Stimulated activated memory B cell treated with anti-CD40 and anti-IgM and Interleukin-4, amounts not matched to agents 10 μg/mL and 1 μg/mL and 100 μg/mL, for 72 hours (primary cell): ENCODE data around the gene SYTL2.
A peak's percentile ranks its signal among the peaks of the same experiment; 100 is the strongest.
"Not testable (repeated sequence)": the region's sequence is repeated elsewhere in the genome, so short reads cannot be mapped to it uniquely, and the experiment has no call there.

Source experiments
- ATAC-seq: fragments of 150-1000 bp; cut with Tn5 transposase; 2 replicates; pipeline ENCODE4 v1.10.0; 2021
- H3K27ac Mint-ChIP-seq: one replicate; pipeline ENCODE4 v1.8.0; 2022; ENCODE audit warnings: mild to moderate bottlenecking, mixed read lengths
- H3K27me3 Mint-ChIP-seq: one replicate; pipeline ENCODE4 v1.8.0; 2022; ENCODE audit warnings: mixed read lengths
- H3K36me3 Mint-ChIP-seq: one replicate; pipeline ENCODE4 v1.8.0; 2022; ENCODE audit warnings: mixed read lengths
- H3K4me1 Mint-ChIP-seq: one replicate; pipeline ENCODE4 v1.8.0; 2022; ENCODE audit warnings: mixed read lengths
- H3K4me3 Mint-ChIP-seq: one replicate; pipeline ENCODE4 v1.8.0; 2022; ENCODE audit warnings: mild to moderate bottlenecking, moderate library complexity, mixed read lengths
- H3K9me3 Mint-ChIP-seq: one replicate; pipeline ENCODE4 v1.8.0; 2022; ENCODE audit warnings: mixed read lengths

The SYTL2 gene

DNA sequence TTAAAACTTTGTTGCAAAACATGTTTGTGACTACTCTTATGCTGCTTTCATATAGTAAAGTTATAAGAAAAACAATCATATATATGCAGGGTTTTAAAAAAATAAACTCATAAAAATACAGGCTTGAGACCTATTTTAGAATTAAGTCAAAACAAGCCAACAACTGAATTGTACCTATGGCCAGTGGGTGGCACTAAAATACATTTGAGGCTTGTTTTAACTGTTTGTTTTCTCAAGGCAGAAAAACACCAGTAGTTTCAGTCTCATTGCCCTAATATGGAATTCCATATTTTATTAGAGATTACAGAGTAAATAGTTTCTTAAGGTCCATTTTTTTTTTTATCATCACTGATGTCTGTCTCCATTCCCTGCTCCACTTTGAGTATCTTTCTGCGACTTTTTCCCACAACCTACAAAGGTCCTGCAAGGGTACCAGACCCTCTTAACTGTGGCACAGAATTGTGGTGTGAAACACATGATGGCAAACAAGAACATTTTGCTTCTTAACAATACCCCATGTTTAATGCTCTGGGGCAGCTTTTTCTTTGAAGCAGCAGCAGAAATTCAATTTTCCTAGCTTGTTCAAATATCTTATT lies 116.5 kb downstream of the SYTL2 start:
- H3K27ac Mint-ChIP-seq = no peak overlapping the region
- H3K36me3 Mint-ChIP-seq = no peaks in the 10 kb centered on the region

DNA sequence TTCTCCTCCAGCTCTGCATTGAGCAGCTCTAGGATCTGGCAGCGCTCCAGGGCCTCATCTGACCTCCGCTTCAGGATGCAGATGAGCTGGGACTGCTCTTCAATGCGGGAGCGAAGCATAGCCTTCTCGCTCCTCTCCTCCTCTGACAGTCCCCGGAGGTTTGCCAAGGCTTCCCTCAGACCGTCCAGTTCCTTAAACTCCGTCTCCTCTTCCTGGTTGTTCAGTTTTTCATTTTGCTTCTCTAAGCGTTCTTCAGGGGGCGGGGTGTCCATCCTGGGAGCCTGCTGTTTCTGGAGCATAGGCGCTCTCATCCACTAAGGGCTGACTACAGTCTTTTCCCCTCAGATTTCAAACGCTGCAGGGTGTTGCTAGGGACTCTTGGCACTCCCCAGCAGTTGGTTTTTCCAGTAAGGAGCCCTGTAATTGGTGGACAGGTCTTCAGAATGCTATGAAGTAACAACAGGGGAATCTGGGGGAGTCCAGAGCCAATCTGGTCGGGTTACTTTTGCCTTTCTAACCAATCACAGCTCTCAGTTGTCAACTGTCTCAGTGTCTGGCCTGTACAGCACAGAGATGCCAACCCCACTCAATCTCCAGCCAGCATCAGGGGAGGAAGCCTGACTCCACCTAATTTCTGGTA lies 125.0 kb downstream of the SYTL2 start, which contains the start of gene CCDC89:
CCDC89 (minus strand) TSS at position 376 of the 640 bp plus-strand sequence; CDS start at position 311, 65 bp downstream.
- Mint-ChIP-seq H3K27me3 (peaks cover 25% of the 10 kb centered on the region), H3K27ac (no peak within 1 kb of the TSS), H3K4me1 (peaks cover 17% of the 10 kb centered on the region), H3K4me3 (no peak within 1 kb of the TSS), H3K9me3 (no peaks in the 10 kb centered on the region), H3K36me3 (no peaks in the 10 kb centered on the region)
- no peak for ATAC-seq

More for the DNA sequence above, 116.5 kb downstream of the SYTL2 start:
- Mint-ChIP-seq H3K4me1 (peaks cover 11% of the 10 kb centered on the region), H3K4me3 (no peak overlapping the region), H3K27me3 (peaks cover 25% of the 10 kb centered on the region), H3K9me3 (no peaks in the 10 kb centered on the region)
- ATAC-seq = no peak

GRCh38 chr11:85685125-85685819 lies 125.7 kb downstream of the SYTL2 start:
- no peaks in the 10 kb centered on the region for H3K9me3 Mint-ChIP-seq
- H3K27me3 Mint-ChIP-seq = peaks cover 19% of the 10 kb centered on the region
- ATAC-seq = no peak
- H3K27ac Mint-ChIP-seq = no peak overlapping the region
- H3K4me1 Mint-ChIP-seq = peaks cover 17% of the 10 kb centered on the region
- no peaks in the 10 kb centered on the region for H3K36me3 Mint-ChIP-seq
- H3K4me3 Mint-ChIP-seq = no peak overlapping the region

DNA sequence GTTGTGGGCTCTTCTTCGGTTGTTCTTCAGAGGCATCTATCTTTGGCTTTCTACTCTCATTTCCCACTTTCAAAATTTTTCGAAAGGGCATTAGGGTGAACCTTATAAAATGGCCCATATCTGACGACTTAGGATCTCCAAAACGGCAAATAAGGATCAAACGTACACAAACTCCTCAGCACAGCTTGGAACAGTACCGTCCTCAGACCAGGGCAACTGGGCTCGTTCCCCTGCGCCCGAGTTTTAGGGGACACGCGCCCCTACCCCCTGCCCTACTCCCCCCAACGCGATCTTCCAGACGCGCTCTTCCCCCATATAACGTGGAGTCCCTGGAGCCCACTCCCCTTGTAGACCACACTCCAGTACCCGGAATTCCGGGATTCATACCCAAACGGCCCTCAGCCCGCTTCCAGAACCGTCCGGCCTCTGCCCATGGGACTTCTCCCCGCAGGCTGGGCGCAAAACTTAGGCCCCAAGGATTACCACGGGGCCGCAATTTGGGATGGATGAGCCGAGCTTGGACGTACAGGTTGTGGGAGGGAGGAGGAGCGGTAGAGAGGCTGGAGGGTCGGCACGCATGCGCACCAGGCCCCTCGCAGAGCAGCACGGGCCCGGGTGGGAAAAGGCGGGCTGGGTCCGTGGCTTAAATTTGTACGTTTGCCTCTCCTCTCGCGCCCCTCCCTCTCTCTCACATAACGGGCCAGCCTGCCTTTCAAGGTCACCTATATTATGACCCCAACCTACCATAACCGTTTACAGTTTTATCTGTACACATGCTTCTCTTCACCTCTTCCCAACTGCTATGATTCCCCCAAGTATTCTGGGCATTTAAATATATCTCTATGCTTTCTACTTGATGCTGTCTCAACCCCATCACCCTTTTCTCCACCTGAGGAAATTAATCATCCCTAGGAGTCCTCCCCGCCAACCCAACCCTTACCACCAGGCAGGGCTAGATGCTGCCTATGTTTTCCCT lies 128.3 kb downstream of the SYTL2 start:
- peak; percentile 90 for ATAC-seq
- no peaks in the 10 kb centered on the region for H3K9me3 Mint-ChIP-seq
- peak overlapping the region; percentile 90 for H3K27ac Mint-ChIP-seq
- peaks cover 17% of the 10 kb centered on the region for H3K4me1 Mint-ChIP-seq
- H3K36me3 Mint-ChIP-seq = no peaks in the 10 kb centered on the region
- H3K27me3 Mint-ChIP-seq = peaks cover 9% of the 10 kb centered on the region
- peak overlapping the region; percentile 76 for H3K4me3 Mint-ChIP-seq

DNA sequence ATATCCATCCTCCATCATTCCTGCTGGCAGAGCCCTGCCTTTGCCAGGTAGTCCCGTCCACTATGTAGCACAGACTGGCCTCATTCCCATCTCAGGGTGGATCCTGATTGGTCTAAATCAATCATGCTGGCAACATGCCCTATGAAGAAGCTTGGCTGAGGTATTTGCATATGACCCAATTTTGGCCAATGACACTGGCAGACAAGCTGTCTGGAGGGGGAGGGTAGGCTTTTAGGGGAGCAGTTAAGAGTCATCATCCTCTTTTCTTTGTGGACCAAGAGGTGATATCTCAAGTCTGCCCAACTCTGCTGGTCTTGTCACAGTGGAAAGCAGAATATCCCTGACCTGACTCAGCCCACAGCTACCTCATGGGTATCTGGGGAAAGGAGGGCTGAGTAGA lies 130.0 kb downstream of the SYTL2 start:
- Mint-ChIP-seq H3K27ac (no peak overlapping the region), H3K27me3 (peaks cover 7% of the 10 kb centered on the region), H3K9me3 (no peaks in the 10 kb centered on the region), H3K36me3 (no peaks in the 10 kb centered on the region), H3K4me1 (peaks cover 17% of the 10 kb centered on the region), H3K4me3 (no peak overlapping the region)
- no peak for ATAC-seq

GRCh38 chr11:85679576-85679975 lies 131.4 kb downstream of the SYTL2 start:
- Mint-ChIP-seq H3K27me3 (no peaks in the 10 kb centered on the region), H3K4me3 (no peak overlapping the region), H3K4me1 (peaks cover 17% of the 10 kb centered on the region)

GRCh38 chr11:85673393-85673792 lies 137.5 kb downstream of the SYTL2 start:
- Mint-ChIP-seq H3K4me1 (no peaks in the 10 kb centered on the region), H3K9me3 (peaks cover 3% of the 10 kb centered on the region), H3K4me3 (no peak overlapping the region), H3K36me3 (no peaks in the 10 kb centered on the region), H3K27ac (no peak overlapping the region), H3K27me3 (no peaks in the 10 kb centered on the region)
- ATAC-seq = no peak

More at GRCh38 chr11:85679576-85679975, 131.4 kb downstream of the SYTL2 start:
- Mint-ChIP-seq H3K27ac (no peak overlapping the region), H3K9me3 (peaks cover 3% of the 10 kb centered on the region), H3K36me3 (no peaks in the 10 kb centered on the region)
- no peak for ATAC-seq

DNA sequence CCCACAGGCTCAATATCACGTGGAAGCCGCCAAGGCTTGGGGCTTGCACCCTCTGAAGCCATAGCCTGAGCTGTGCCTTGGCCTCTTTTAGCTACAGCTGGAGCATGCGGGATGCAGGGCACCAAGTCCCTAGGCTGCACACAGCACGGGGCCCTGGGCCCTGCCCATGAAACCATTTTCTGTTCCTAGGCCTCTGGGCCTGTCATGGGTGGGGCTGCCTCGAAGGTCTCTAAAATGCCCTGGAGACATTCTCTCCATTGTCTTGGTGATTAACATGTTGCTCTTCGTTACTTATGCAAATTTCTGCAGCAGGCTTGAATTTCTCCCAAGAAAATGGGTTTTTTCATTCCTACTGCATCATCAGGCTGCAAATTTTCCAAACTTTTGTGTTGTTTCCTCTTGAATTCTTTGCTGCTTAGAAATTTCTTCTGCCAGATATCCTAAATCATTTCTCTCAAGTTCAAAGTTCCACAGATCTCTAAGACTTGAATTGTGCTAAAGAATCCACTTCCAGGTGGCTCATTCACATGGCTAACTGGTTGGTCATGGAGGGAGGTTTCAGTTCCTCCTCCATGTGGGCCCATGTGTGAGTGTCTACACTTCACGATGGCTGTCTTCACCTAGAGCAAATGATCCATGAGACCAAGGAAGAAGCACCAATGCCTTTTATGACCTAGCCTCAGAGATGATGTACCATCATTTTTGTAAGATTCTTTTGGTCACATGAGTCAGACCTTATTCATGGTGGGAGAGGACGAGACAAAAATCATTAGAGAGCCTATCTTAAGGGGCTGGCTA lies 138.6 kb downstream of the SYTL2 start:
- no peaks in the 10 kb centered on the region for H3K27me3 Mint-ChIP-seq
- no peak overlapping the region for H3K4me3 Mint-ChIP-seq
- H3K9me3 Mint-ChIP-seq = peaks cover 3% of the 10 kb centered on the region
- ATAC-seq = peak; percentile 16
- no peaks in the 10 kb centered on the region for H3K36me3 Mint-ChIP-seq
- no peak overlapping the region for H3K27ac Mint-ChIP-seq
- no peaks in the 10 kb centered on the region for H3K4me1 Mint-ChIP-seq

- ATAC-seq, H3K27ac Mint-ChIP-seq, H3K4me1 Mint-ChIP-seq, H3K9me3 Mint-ChIP-seq, H3K36me3 Mint-ChIP-seq, H3K27me3 Mint-ChIP-seq, H3K4me3 Mint-ChIP-seq: not testable (repeated sequence)
Measured at GRCh38 chr11:85670949-85671663, 139.8 kb downstream of the SYTL2 start.

DNA sequence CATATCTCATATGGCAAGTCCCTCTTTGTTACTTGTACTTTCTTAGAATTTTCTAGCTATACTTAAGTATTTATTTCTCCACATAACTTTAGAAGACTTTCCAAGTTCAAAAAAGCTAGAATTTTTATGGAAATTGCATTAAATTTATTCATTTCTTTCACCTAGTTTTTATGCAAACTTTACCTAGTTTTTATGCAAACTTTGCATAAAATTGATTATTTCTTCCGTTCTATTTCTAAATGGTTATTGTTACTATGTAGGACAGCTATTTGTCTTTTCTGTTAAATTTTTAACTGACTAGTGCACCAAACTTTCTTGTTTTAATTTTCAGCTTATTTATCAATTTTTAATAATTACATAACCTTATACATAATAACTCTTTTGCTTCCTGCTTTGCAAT lies 142.8 kb downstream of the SYTL2 start:
- no peaks in the 10 kb centered on the region for H3K27me3 Mint-ChIP-seq
- H3K4me3 Mint-ChIP-seq = no peak overlapping the region
- no peak overlapping the region for H3K27ac Mint-ChIP-seq
- no peaks in the 10 kb centered on the region for H3K9me3 Mint-ChIP-seq
- ATAC-seq = no peak
- H3K36me3 Mint-ChIP-seq = peaks cover 12% of the 10 kb centered on the region
- H3K4me1 Mint-ChIP-seq = peaks cover 14% of the 10 kb centered on the region

GRCh38 chr11:85666687-85667086 lies 144.3 kb downstream of the SYTL2 start:
- Mint-ChIP-seq H3K9me3 (no peaks in the 10 kb centered on the region), H3K27ac (no peak overlapping the region), H3K27me3 (no peaks in the 10 kb centered on the region), H3K36me3 (peaks cover 16% of the 10 kb centered on the region), H3K4me1 (peaks cover 19% of the 10 kb centered on the region), H3K4me3 (no peak overlapping the region)
- no peak for ATAC-seq

- H3K9me3 Mint-ChIP-seq = no peaks in the 10 kb centered on the region
- peak overlapping the region; percentile 91 for H3K27ac Mint-ChIP-seq
- peaks cover 24% of the 10 kb centered on the region for H3K36me3 Mint-ChIP-seq
- no peak for ATAC-seq
- H3K4me1 Mint-ChIP-seq = peaks cover 26% of the 10 kb centered on the region
- H3K4me3 Mint-ChIP-seq = no peak overlapping the region
- no peaks in the 10 kb centered on the region for H3K27me3 Mint-ChIP-seq
Measured at GRCh38 chr11:85665733-85666132, 145.2 kb downstream of the SYTL2 start.

DNA sequence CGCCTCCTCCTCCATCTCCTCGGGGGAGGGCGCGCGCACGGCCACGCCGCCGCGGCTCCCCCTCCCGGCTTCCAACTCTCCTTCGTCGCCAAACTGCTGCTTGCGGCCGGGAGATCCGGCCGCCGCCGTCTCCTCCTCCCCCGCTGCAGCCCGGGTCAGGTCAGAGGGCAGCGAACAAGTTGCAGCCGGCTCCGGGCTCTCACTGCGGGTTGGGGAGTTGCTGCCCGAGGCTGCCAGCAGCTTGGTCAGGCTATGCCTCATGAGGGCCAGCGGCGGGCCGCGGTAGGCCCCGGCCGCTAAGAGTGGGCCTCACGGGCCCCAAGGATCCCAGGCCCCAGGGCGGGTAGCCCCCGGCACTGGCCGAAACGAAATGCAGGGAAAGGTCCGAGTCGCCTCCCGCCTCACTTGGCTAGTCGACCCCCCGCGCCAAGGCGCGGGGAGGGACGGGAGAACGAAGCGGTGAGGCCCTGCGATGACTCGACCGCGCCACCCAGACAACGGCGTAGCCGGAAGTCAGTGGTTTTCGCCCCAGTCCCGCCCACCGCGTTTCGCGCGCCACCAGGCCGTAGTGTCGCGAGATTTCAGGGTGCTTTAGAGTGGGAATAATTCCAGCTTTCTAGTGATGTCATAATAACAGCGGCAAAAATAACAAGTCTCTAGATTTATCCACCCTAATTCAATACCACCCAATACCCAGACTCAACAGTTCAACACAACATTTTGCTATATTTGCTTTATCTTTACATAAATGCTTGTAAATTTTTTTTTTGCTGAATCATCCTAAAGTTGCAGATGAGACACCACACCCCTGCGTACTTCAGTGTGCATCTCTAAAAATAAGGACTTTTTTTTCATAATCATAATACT lies 146.1 kb downstream of the SYTL2 start, which contains the start of gene CREBZF:
CREBZF (minus strand) TSS at position 515 of the 867 bp plus-strand sequence; CDS start at position 261, 254 bp downstream.
- peaks cover 35% of the 10 kb centered on the region for H3K4me1 Mint-ChIP-seq
- peak within 1 kb of the TSS; percentile 91 for H3K27ac Mint-ChIP-seq
- ATAC-seq = peak; percentile 96
- H3K36me3 Mint-ChIP-seq = peaks cover 33% of the 10 kb centered on the region
- peak within 1 kb of the TSS; percentile 96 for H3K4me3 Mint-ChIP-seq
- no peaks in the 10 kb centered on the region for H3K27me3 Mint-ChIP-seq
- no peaks in the 10 kb centered on the region for H3K9me3 Mint-ChIP-seq
